Measurements from ENCODE around the gene BBOX1. TPM values are rescaled to one million over a fixed set of nuclear protein-coding genes. Genes with fewer than 3 reads are reported as not detected.
"Not testable (repeated sequence)": the region's sequence is repeated elsewhere in the genome, so short reads cannot be mapped to it uniquely, and the experiment has no call there.

The BBOX1 gene
- total RNA-seq, 1 experiment from 2014 or later = not detected

- no peak for DNase-seq (ENCODE audit: low read depth)
Observed at GRCh38 chr11:27124514-27125264, 84.1 kb downstream of the BBOX1 start.

- DNase-seq (ENCODE audit: low read depth) = no peak
Observed at GRCh38 chr11:27129686-27130085, 89.1 kb downstream of the BBOX1 start.

GRCh38 chr11:27130806-27131205 lies 90.2 kb downstream of the BBOX1 start:
- DNase-seq (ENCODE audit: low read depth) = no peak

GRCh38 chr11:27135924-27136329 lies 95.3 kb downstream of the BBOX1 start:
- not testable (repeated sequence) for DNase-seq (ENCODE audit: low read depth)

GRCh38 chr11:27138716-27139115 lies 98.1 kb downstream of the BBOX1 start:
- DNase-seq (ENCODE audit: low read depth) = no peak

GRCh38 chr11:27139742-27140367 lies 99.2 kb downstream of the BBOX1 start:
- no peak for DNase-seq (ENCODE audit: low read depth)

GRCh38 chr11:27141576-27141975 lies 101.0 kb downstream of the BBOX1 start:
- no peak for DNase-seq (ENCODE audit: low read depth)

- DNase-seq (ENCODE audit: low read depth) = no peak
Observed at GRCh38 chr11:27147916-27148315, 107.3 kb downstream of the BBOX1 start.

- DNase-seq (ENCODE audit: low read depth) = no peak
Observed at GRCh38 chr11:27148506-27148905, 107.9 kb downstream of the BBOX1 start.

GRCh38 chr11:27150098-27150497 lies 109.5 kb downstream of the BBOX1 start:
- no peak for DNase-seq (ENCODE audit: low read depth)

- DNase-seq (ENCODE audit: low read depth) = no peak
Observed at GRCh38 chr11:27153136-27153535, 112.5 kb downstream of the BBOX1 start.

- peak; percentile 68 for DNase-seq (ENCODE audit: low read depth)
Observed at GRCh38 chr11:27158456-27159334, 118.1 kb downstream of the BBOX1 start.

GRCh38 chr11:27159335-27159679 lies 118.7 kb downstream of the BBOX1 start:
- no peak for DNase-seq (ENCODE audit: low read depth)

GRCh38 chr11:27161071-27161470 lies 120.5 kb downstream of the BBOX1 start:
- DNase-seq (ENCODE audit: low read depth) = peak; percentile 21

- no peak for DNase-seq (ENCODE audit: low read depth)
Observed at GRCh38 chr11:27162237-27162636, 121.6 kb downstream of the BBOX1 start.

- no peak for DNase-seq (ENCODE audit: low read depth)
Observed at GRCh38 chr11:27166130-27166529, 125.5 kb downstream of the BBOX1 start.

- peak; percentile 38 for DNase-seq (ENCODE audit: low read depth)
Observed at GRCh38 chr11:27171376-27171958, 130.9 kb downstream of the BBOX1 start.

- DNase-seq (ENCODE audit: low read depth) = no peak
Observed at GRCh38 chr11:27173545-27173944, 132.9 kb downstream of the BBOX1 start.

GRCh38 chr11:27174021-27174420 lies 133.4 kb downstream of the BBOX1 start:
- no peak for DNase-seq (ENCODE audit: low read depth)

GRCh38 chr11:27174672-27175210 lies 134.1 kb downstream of the BBOX1 start:
- DNase-seq (ENCODE audit: low read depth) = no peak

- DNase-seq (ENCODE audit: low read depth) = not testable (repeated sequence)
Observed at GRCh38 chr11:27175562-27175961, 134.9 kb downstream of the BBOX1 start.
